Activated naive CD4-positive, alpha-beta T cell treated with anti-CD3 and anti-CD28 coated beads for 36 hours (primary cell): ENCODE results near the gene FAM53B. TPM values are rescaled to one million over a fixed set of nuclear protein-coding genes. Genes with fewer than 3 reads are reported as not detected.

ENCODE experiments used
- CTCF ChIA-PET: fragments of 350-600 bp; sonication (Branson Sonifier 250); formaldehyde crosslinking; loops from one replicate; lab custom pipeline; 2021; ENCODE audit warnings: antibody characterized with exemption; lab: Charles Lee
- DNase-seq: peaks from one replicate; pipeline ENCODE4 v3.0.0-alpha.2; 2020
- H3K27ac Mint-ChIP-seq: one replicate; pipeline ENCODE4 v1.8.0; 2021; ENCODE audit warnings: mild to moderate bottlenecking, mixed read lengths
- H3K27me3 Mint-ChIP-seq: one replicate; pipeline ENCODE4 v1.8.0; 2021; ENCODE audit warnings: low read depth, mixed read lengths
- H3K36me3 Mint-ChIP-seq: one replicate; pipeline ENCODE4 v1.8.0; 2021; ENCODE audit warnings: low read depth, mixed read lengths
- H3K4me1 Mint-ChIP-seq: one replicate; pipeline ENCODE4 v1.8.0; 2021; ENCODE audit warnings: low read depth, mixed read lengths
- H3K4me3 Mint-ChIP-seq: one replicate; pipeline ENCODE4 v1.8.0; 2021; ENCODE audit warnings: mild to moderate bottlenecking, moderate library complexity, mixed read lengths
- H3K9me3 Mint-ChIP-seq: one replicate; pipeline ENCODE4 v1.8.0; 2021; ENCODE audit warnings: mixed read lengths
- intact Hi-C: fragments of 100-400 bp; cut with micrococcal nuclease; formaldehyde crosslinking; loops from one replicate; pipeline ENCODE4 v1.15.1; 2023
- total RNA-seq, 2 experiments: library from RNA; stranded (reverse); gene quantifications; one replicate each; pipeline ENCODE4 v1.2.3, GENCODE V29; 2021

The FAM53B gene
- total RNA-seq, 2 experiments from 2014 or later: 11.8 to 11.9 TPM

GRCh38 chr10:124636271-124636995 is 107.7 kb downstream of the FAM53B start:
- peak overlapping the region; percentile 59 for H3K27ac Mint-ChIP-seq
- no peaks in the 10 kb centered on the region for H3K27me3 Mint-ChIP-seq
- peaks cover 10% of the 10 kb centered on the region for H3K9me3 Mint-ChIP-seq
- H3K4me1 Mint-ChIP-seq: peaks cover 46% of the 10 kb centered on the region
- intact Hi-C loops: no loop called here
- peaks cover 12% of the 10 kb centered on the region for H3K36me3 Mint-ChIP-seq
- peak; percentile 51 for DNase-seq
- peak overlapping the region; percentile 32 for H3K4me3 Mint-ChIP-seq
- CTCF ChIA-PET: interaction anchor here (2.1 to 2.6 kb wide), 2 partner anchors 11 to 104 kb away, joined by 11 to 12 read pairs; no protein-coding TSS in a partner anchor

DNA sequence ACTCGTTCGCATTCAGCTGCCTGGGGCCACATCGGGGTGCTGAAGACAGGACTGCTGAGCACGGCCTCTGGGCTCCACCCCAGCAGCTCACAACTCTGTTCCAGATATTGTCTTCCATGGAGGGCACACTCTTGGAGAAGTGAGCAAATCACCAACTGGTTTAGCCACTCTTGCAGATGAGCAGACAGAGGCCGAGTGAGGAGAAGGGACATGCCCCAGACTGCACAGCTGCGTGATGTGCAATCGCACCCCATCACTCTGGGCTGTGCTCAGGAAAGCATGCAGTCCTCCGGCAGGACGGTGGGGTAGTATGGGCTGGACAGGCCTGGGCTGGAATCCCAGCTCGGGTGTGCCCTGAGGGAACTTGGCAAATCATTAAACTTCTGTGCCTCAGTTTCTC is 111.6 kb downstream of the FAM53B start:
- peaks cover 32% of the 10 kb centered on the region for H3K4me1 Mint-ChIP-seq
- H3K4me3 Mint-ChIP-seq: no peak overlapping the region
- no peak overlapping the region for H3K27ac Mint-ChIP-seq
- H3K36me3 Mint-ChIP-seq: peaks cover 11% of the 10 kb centered on the region
- DNase-seq: no peak
- H3K27me3 Mint-ChIP-seq: no peaks in the 10 kb centered on the region
- intact Hi-C loops: loop anchor here (1.0 kb wide), 2 partner anchors 109 to 195 kb away; no protein-coding TSS in a partner anchor
- CTCF ChIA-PET: interaction anchor here (1.0 to 1.7 kb wide), 6 partner anchors 13 to 114 kb away, joined by 3 to 10 read pairs (median 3); no protein-coding TSS in a partner anchor
- peaks cover 10% of the 10 kb centered on the region for H3K9me3 Mint-ChIP-seq

GRCh38 chr10:124632064-124632531 is 112.1 kb downstream of the FAM53B start:
- CTCF ChIA-PET: interaction anchor here (1.0 to 1.7 kb wide), 7 partner anchors 13 to 114 kb away, joined by 3 to 10 read pairs (median 3); no protein-coding TSS in a partner anchor
- Mint-ChIP-seq H3K36me3 (peaks cover 9% of the 10 kb centered on the region), H3K4me1 (peaks cover 32% of the 10 kb centered on the region), H3K4me3 (no peak overlapping the region), H3K27me3 (no peaks in the 10 kb centered on the region), H3K27ac (no peak overlapping the region), H3K9me3 (peaks cover 10% of the 10 kb centered on the region)
- peak; percentile 52 for DNase-seq
- intact Hi-C loops: loop anchor here (1.0 kb wide), 2 partner anchors 109 to 195 kb away; no protein-coding TSS in a partner anchor

DNA sequence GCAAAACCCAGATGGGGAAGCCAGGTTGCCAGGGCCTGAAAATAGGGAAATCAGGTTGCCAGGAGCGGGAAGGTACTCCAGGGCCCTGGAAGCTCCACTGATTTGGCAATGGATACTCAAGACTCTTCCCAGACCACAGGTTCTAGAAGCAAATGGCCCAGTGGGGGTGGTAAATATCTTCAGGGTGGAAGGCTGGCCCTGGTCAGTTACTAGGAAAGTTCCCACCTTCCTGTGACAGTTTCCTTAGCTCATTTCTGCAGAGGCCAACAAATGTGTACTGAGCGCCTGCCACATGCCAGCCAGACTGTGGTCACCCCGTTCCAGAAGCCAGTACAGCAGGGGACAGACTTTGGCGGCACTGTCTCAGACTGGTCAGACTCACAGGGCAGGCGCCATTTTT is 113.6 kb downstream of the FAM53B start:
- intact Hi-C loops: no loop called here
- peaks cover 10% of the 10 kb centered on the region for H3K9me3 Mint-ChIP-seq
- DNase-seq: no peak
- no peak overlapping the region for H3K27ac Mint-ChIP-seq
- CTCF ChIA-PET: no interaction called here
- peaks cover 26% of the 10 kb centered on the region for H3K4me1 Mint-ChIP-seq
- peaks cover 9% of the 10 kb centered on the region for H3K36me3 Mint-ChIP-seq
- H3K27me3 Mint-ChIP-seq: no peaks in the 10 kb centered on the region
- H3K4me3 Mint-ChIP-seq: no peak overlapping the region

- H3K27ac Mint-ChIP-seq: no peak overlapping the region
- no peaks in the 10 kb centered on the region for H3K27me3 Mint-ChIP-seq
- H3K36me3 Mint-ChIP-seq: peaks cover 9% of the 10 kb centered on the region
- no peak overlapping the region for H3K4me3 Mint-ChIP-seq
- intact Hi-C loops: loop anchor here (5.0 kb wide), 1 partner anchor 88 kb away; no protein-coding TSS in a partner anchor
- H3K9me3 Mint-ChIP-seq: peaks cover 10% of the 10 kb centered on the region
- CTCF ChIA-PET: interaction anchor here (0.8 kb wide), 1 partner anchor 112 kb away, joined by 4 read pairs; no protein-coding TSS in a partner anchor
- DNase-seq: no peak
- H3K4me1 Mint-ChIP-seq: peaks cover 28% of the 10 kb centered on the region
Observed at GRCh38 chr10:124629842-124630241, 114.3 kb downstream of the FAM53B start.

DNA sequence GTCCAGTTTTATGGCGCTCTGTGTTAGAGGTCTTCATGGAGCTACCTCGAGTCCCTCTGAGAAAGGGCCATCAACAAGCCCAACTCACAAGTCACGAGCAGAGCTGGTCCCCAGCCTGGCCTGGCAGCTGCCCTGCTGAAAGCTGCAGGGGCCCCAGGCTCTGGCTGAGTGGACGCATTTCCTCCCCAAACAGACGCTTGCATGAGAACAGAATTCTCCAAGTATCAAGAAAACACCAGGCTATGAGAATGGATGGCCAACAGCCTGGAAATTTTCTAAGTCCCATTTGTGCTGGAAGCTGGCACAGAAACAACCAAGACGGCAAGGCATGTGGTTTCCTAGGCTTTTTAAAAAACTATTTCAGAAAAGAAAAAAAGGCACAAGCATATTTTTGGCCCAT is 114.8 kb downstream of the FAM53B start:
- Mint-ChIP-seq H3K9me3 (peaks cover 7% of the 10 kb centered on the region), H3K36me3 (peaks cover 5% of the 10 kb centered on the region), H3K4me3 (no peak overlapping the region), H3K4me1 (peaks cover 30% of the 10 kb centered on the region), H3K27me3 (no peaks in the 10 kb centered on the region), H3K27ac (no peak overlapping the region)
- CTCF ChIA-PET: interaction anchor here (0.8 kb wide), 1 partner anchor 112 kb away, joined by 4 read pairs; no protein-coding TSS in a partner anchor
- no peak for DNase-seq
- intact Hi-C loops: loop anchor here (5.0 kb wide), 1 partner anchor 87 kb away; no protein-coding TSS in a partner anchor

DNA sequence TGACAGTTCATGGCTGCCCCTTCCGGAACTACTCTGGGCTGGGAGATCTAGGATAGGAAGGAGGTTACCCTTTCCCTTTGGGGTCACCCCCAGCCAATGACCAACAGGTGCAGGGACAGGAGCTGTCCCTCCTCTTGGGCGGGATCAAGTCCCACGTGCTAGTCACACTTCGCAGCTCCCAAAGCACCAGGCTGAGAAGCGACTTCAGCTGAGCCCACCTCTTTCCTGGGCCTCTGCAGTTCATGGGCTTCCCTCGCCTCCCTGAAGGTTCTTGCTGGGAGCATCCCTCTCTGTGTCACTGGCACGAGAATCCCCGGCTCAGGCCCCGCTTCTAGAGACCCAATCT is 115.5 kb downstream of the FAM53B start:
- Mint-ChIP-seq H3K27me3 (no peaks in the 10 kb centered on the region), H3K4me1 (peaks cover 30% of the 10 kb centered on the region), H3K36me3 (peaks cover 3% of the 10 kb centered on the region), H3K27ac (no peak overlapping the region), H3K4me3 (no peak overlapping the region), H3K9me3 (peaks cover 3% of the 10 kb centered on the region)
- CTCF ChIA-PET: interaction anchor here (0.6 to 3.2 kb wide), 5 partner anchors 19 to 122 kb away, joined by 3 to 14 read pairs (median 6); no protein-coding TSS in a partner anchor
- no peak for DNase-seq
- intact Hi-C loops: loop anchor here (5.0 kb wide), 1 partner anchor 86 kb away; no protein-coding TSS in a partner anchor

- H3K9me3 Mint-ChIP-seq: no peaks in the 10 kb centered on the region
- no peaks in the 10 kb centered on the region for H3K36me3 Mint-ChIP-seq
- no peak overlapping the region for H3K27ac Mint-ChIP-seq
- intact Hi-C loops: loop anchor here (5.0 kb wide), 1 partner anchor 86 kb away; no protein-coding TSS in a partner anchor
- DNase-seq: no peak
- H3K4me3 Mint-ChIP-seq: no peak overlapping the region
- H3K27me3 Mint-ChIP-seq: no peaks in the 10 kb centered on the region
- H3K4me1 Mint-ChIP-seq: peaks cover 26% of the 10 kb centered on the region
- CTCF ChIA-PET: interaction anchor here (0.5 to 3.2 kb wide), 5 partner anchors 20 to 365 kb away, joined by 3 to 14 read pairs (median 6); no protein-coding TSS in a partner anchor
Observed at GRCh38 chr10:124627866-124628675, 116.1 kb downstream of the FAM53B start.

DNA sequence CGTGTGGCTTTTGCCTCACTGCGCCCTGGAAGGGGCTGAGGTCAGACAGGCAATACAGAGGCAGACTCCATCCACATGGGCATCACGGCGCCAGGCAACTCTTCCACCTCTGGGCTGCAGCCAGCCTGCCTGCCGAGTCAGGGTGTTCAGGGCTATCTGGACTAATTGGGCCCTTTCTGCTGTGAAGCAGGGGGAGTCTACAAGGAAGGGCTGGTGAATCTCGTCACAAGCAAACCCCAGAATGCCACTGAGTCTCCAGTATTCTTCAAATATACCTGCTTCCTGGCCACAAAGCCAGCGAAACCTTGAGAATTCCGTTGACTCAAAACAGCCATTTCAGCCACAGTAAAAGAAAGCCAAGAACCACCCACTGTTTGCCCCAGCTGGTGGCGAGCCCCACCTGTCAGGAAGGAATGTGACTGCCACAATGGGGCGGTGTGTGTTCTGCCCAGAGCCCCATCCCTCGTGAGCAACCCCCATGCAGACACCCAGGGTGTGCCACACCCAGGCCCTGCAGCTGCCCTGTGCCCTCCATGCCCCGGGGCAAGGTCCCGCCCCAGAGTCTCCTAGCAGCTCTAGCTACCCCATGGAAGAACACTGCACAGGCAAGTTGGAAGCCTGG is 117.3 kb downstream of the FAM53B start:
- DNase-seq: peak; percentile 66
- CTCF ChIA-PET: interaction anchor here (0.9 to 3.2 kb wide), 3 partner anchors 21 to 343 kb away, joined by 3 to 14 read pairs (median 6); no protein-coding TSS in a partner anchor
- intact Hi-C loops: loop anchor here (5.0 kb wide), 1 partner anchor 85 kb away; no protein-coding TSS in a partner anchor
- H3K4me3 Mint-ChIP-seq: no peak overlapping the region
- no peak overlapping the region for H3K27ac Mint-ChIP-seq
- no peaks in the 10 kb centered on the region for H3K36me3 Mint-ChIP-seq
- H3K4me1 Mint-ChIP-seq: peaks cover 26% of the 10 kb centered on the region
- H3K27me3 Mint-ChIP-seq: no peaks in the 10 kb centered on the region
- H3K9me3 Mint-ChIP-seq: no peaks in the 10 kb centered on the region

DNA sequence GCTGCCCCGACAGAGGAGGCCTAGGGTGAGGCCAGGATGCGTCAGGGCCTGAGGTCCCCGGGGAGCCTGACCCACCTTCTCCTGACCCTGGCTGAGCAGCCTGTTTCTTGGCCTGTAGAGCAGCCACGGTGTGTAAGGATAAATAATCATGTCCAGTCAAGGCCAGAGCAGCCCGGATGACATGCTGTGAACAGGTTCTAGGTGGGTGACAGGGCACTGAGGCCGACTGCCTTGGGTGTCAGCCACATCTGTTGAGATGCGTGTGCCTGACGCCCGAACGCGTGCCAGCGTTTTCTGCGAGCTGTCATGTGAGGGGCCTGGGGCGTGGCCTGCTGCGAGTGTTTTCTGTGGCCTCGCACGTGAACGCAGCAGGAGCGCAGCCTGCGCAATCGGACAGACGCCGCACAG is 118.3 kb downstream of the FAM53B start:
- Mint-ChIP-seq H3K4me3 (no peak overlapping the region), H3K9me3 (no peaks in the 10 kb centered on the region), H3K36me3 (no peaks in the 10 kb centered on the region), H3K27me3 (no peaks in the 10 kb centered on the region), H3K4me1 (peaks cover 23% of the 10 kb centered on the region), H3K27ac (no peak overlapping the region)
- no peak for DNase-seq
- CTCF ChIA-PET: interaction anchor here (3.2 kb wide), 1 partner anchor 116 kb away, joined by 14 read pairs; no protein-coding TSS in a partner anchor
- intact Hi-C loops: loop anchor here (5.0 kb wide), 1 partner anchor 84 kb away; no protein-coding TSS in a partner anchor

DNA sequence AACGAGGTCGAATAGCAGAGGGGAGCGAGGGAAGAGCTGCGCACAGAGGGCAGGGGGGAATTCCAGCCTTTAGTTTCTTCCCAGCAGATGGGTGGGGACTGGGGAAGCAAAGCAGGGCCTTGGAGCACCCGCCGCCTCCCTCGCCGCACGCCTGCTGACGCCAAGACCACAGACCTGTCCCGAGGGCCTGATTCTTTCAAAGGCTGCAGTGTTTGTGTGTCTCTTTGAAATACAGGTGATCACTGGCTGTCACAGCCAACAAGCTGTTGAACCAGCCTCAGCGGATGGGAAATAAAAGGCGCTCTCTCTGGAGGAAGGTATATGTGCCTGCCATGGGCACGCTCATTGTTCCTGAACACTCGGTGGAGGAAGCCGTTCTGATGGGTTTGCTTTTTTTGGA is 119.3 kb downstream of the FAM53B start:
- intact Hi-C loops: loop anchor here (5.0 kb wide), 1 partner anchor 83 kb away; no protein-coding TSS in a partner anchor
- peaks cover 25% of the 10 kb centered on the region for H3K4me1 Mint-ChIP-seq
- no peak overlapping the region for H3K27ac Mint-ChIP-seq
- H3K4me3 Mint-ChIP-seq: no peak overlapping the region
- CTCF ChIA-PET: no interaction called here
- H3K36me3 Mint-ChIP-seq: no peaks in the 10 kb centered on the region
- H3K27me3 Mint-ChIP-seq: no peaks in the 10 kb centered on the region
- H3K9me3 Mint-ChIP-seq: no peaks in the 10 kb centered on the region
- DNase-seq: no peak
